GM18867 (cell line): ENCODE measurements around the gene PCGF3.
"Not testable (repeated sequence)": the region's sequence is repeated elsewhere in the genome, so short reads cannot be mapped to it uniquely, and the experiment has no call there.

Source experiments
- ATAC-seq: cut with Tn5 transposase; IDR thresholded peaks from one replicate; pipeline ENCODE4 v1.9.1; 2021; ENCODE audit warnings: mild to moderate bottlenecking, moderate library complexity; ENCODE audit not compliant: unreplicated experiment

The PCGF3 gene

GRCh38 chr4:759810-760209 lies 54.2 kb downstream of the PCGF3 start:
- not testable (repeated sequence) for ATAC-seq

- ATAC-seq: no peak
Observed at GRCh38 chr4:760616-761015, 55.0 kb downstream of the PCGF3 start.

- no peak for ATAC-seq
Observed at GRCh38 chr4:761086-761485, 55.5 kb downstream of the PCGF3 start.

GRCh38 chr4:761739-762138 lies 56.1 kb downstream of the PCGF3 start:
- ATAC-seq: no peak

- no peak for ATAC-seq
Observed at GRCh38 chr4:762211-763190, 56.9 kb downstream of the PCGF3 start.

- ATAC-seq: no peak
Observed at GRCh38 chr4:763191-763810, 57.7 kb downstream of the PCGF3 start.

GRCh38 chr4:763922-764321 lies 58.3 kb downstream of the PCGF3 start:
- ATAC-seq: no peak

GRCh38 chr4:764405-765169 lies 59.0 kb downstream of the PCGF3 start:
- ATAC-seq: no peak

- no peak for ATAC-seq
Observed at GRCh38 chr4:766152-766515, 60.5 kb downstream of the PCGF3 start.

- no peak for ATAC-seq
Observed at GRCh38 chr4:766559-767283, 61.1 kb downstream of the PCGF3 start.

- no peak for ATAC-seq
Observed at GRCh38 chr4:768076-768475, 62.4 kb downstream of the PCGF3 start.

- no peak for ATAC-seq
Observed at GRCh38 chr4:768995-769394, 63.4 kb downstream of the PCGF3 start.

GRCh38 chr4:769511-769910 lies 63.9 kb downstream of the PCGF3 start:
- ATAC-seq: no peak

GRCh38 chr4:770022-770421 lies 64.4 kb downstream of the PCGF3 start:
- ATAC-seq: no peak

GRCh38 chr4:771464-771863 lies 65.8 kb downstream of the PCGF3 start:
- no peak for ATAC-seq

- ATAC-seq: no peak
Observed at GRCh38 chr4:772118-772517, 66.5 kb downstream of the PCGF3 start.

GRCh38 chr4:772776-773175 lies 67.1 kb downstream of the PCGF3 start:
- no peak for ATAC-seq

- no peak for ATAC-seq
Observed at GRCh38 chr4:773214-773613, 67.6 kb downstream of the PCGF3 start.

GRCh38 chr4:774419-775092 lies 68.9 kb downstream of the PCGF3 start:
- not testable (repeated sequence) for ATAC-seq

- not testable (repeated sequence) for ATAC-seq
Observed at GRCh38 chr4:775485-775884, 69.9 kb downstream of the PCGF3 start.
